HG03469 (cell line): Measurements from ENCODE around the gene PLG.
"Not testable (repeated sequence)": the region's sequence is repeated elsewhere in the genome, so short reads cannot be mapped to it uniquely, and the experiment has no call there.

Source experiments
- ATAC-seq: cut with Tn5 transposase; IDR thresholded peaks from one replicate; pipeline ENCODE4 v1.9.1; 2021; ENCODE audit warnings: mild to moderate bottlenecking, moderate library complexity, moderate number of reproducible peaks; ENCODE audit not compliant: unreplicated experiment

PLG gene

GRCh38 chr6:160701918-160702680 is at the start of gene PLG:
Gene PLG, plus strand, starts transcription at chr6:160702244. Its CDS starts 61 bp downstream, at chr6:160702305.
- ATAC-seq, result not testable (repeated sequence)

- no peak for ATAC-seq
These were observed 42.5 kb upstream of the PLG start for GRCh38 chr6:160659562-160659961.

GRCh38 chr6:160661216-160661615 is 40.8 kb upstream of the PLG start:
- ATAC-seq, result no peak

- ATAC-seq, result no peak
These were observed 39.6 kb upstream of the PLG start for GRCh38 chr6:160662429-160662828.

GRCh38 chr6:160662842-160663241 is 39.2 kb upstream of the PLG start:
- ATAC-seq, result no peak

- not testable (repeated sequence) for ATAC-seq
These were observed 37.8 kb upstream of the PLG start, which contains the start of gene LPA for GRCh38 chr6:160664198-160664597. Gene LPA, minus strand, starts transcription at chr6:160664275. Its CDS starts 61 bp downstream, at chr6:160664214.

- peak; percentile 65 for ATAC-seq
These were observed 34.2 kb upstream of the PLG start for GRCh38 chr6:160667639-160668481.

- ATAC-seq, result no peak
These were observed 33.5 kb upstream of the PLG start for GRCh38 chr6:160668589-160668988.

GRCh38 chr6:160676418-160676817 is 25.6 kb upstream of the PLG start:
- ATAC-seq, result not testable (repeated sequence)

GRCh38 chr6:160678230-160678629 is 23.8 kb upstream of the PLG start:
- ATAC-seq, result no peak

GRCh38 chr6:160678744-160679401 is 23.2 kb upstream of the PLG start:
- no peak for ATAC-seq

GRCh38 chr6:160679402-160679769 is 22.7 kb upstream of the PLG start:
- no peak for ATAC-seq

GRCh38 chr6:160685101-160685761 is 16.8 kb upstream of the PLG start:
- ATAC-seq, result not testable (repeated sequence)

GRCh38 chr6:160685762-160686450 is 16.1 kb upstream of the PLG start:
- ATAC-seq, result no peak

- ATAC-seq, result no peak
These were observed 11.6 kb upstream of the PLG start for GRCh38 chr6:160690458-160690857.

GRCh38 chr6:160691617-160692016 is 10.4 kb upstream of the PLG start:
- ATAC-seq, result no peak

- ATAC-seq, result no peak
These were observed 9.6 kb upstream of the PLG start for GRCh38 chr6:160692369-160692959.

- not testable (repeated sequence) for ATAC-seq
These were observed 7.0 kb upstream of the PLG start for GRCh38 chr6:160695025-160695424.

GRCh38 chr6:160695622-160696021 is 6.4 kb upstream of the PLG start:
- ATAC-seq, result not testable (repeated sequence)

- not testable (repeated sequence) for ATAC-seq
These were observed 5.2 kb upstream of the PLG start for GRCh38 chr6:160696884-160697283.
